Ishikawa (cell line): ENCODE measurements around the gene C1QTNF6.

Source experiments
- CEBPB ChIP-seq: IDR thresholded peaks from 2 replicates; pipeline ENCODE4 v1.6.1; 2012
- CREB1 ChIP-seq: IDR thresholded peaks from 2 replicates; pipeline ENCODE4 v1.6.1; 2012; ENCODE audit warnings: low read depth
- EGR1 ChIP-seq: IDR thresholded peaks from 2 replicates; pipeline ENCODE4 v1.6.1; 2012
- EP300 ChIP-seq: IDR thresholded peaks from 2 replicates; pipeline ENCODE4 v1.6.1; 2012; ENCODE audit warnings: borderline replicate concordance
- FOXM1 ChIP-seq: IDR thresholded peaks from 2 replicates; pipeline ENCODE4 v1.6.1; 2012; ENCODE audit warnings: low read depth, borderline replicate concordance
- NFIC ChIP-seq: IDR thresholded peaks from 2 replicates; pipeline ENCODE4 v1.6.1; 2012
- RAD21 ChIP-seq: IDR thresholded peaks from 2 replicates; pipeline ENCODE4 v1.6.1; 2012; ENCODE audit warnings: low read depth
- TAF1 ChIP-seq: IDR thresholded peaks from 2 replicates; pipeline ENCODE4 v1.6.1; 2012; ENCODE audit warnings: low read depth, mild to moderate bottlenecking
- TCF12 ChIP-seq: IDR thresholded peaks from 2 replicates; pipeline ENCODE4 v1.6.1; 2012; ENCODE audit warnings: low read depth
- TEAD4 ChIP-seq: IDR thresholded peaks from 2 replicates; pipeline ENCODE4 v1.6.1; 2012
- YY1 ChIP-seq: IDR thresholded peaks from 2 replicates; pipeline ENCODE4 v1.6.1; 2012; ENCODE audit warnings: low read depth
- ZBTB7A ChIP-seq: IDR thresholded peaks from 2 replicates; pipeline ENCODE4 v1.6.1; 2012; ENCODE audit warnings: low read depth
- TF ChIP-seq, protein P1 (sequence below): IDR thresholded peaks from 2 replicates; pipeline ENCODE4 v1.6.1; 2012
- TF ChIP-seq, protein P2 (sequence below): IDR thresholded peaks from 2 replicates; pipeline ENCODE4 v1.6.1; 2012; ENCODE audit warnings: low read depth, mild to moderate bottlenecking
- TF ChIP-seq, protein P3 (sequence below): IDR thresholded peaks from 2 replicates; pipeline ENCODE4 v1.6.1; 2012

Gene C1QTNF6

GRCh38 chr22:37165940-37166674, 21.9 kb downstream of the C1QTNF6 start:
- TF ChIP-seq EP300 (no peak), RAD21 (no peak), EGR1 (no peak), FOXM1 (no peak), TEAD4 (no peak)
- TF ChIP-seq, protein P1, sequence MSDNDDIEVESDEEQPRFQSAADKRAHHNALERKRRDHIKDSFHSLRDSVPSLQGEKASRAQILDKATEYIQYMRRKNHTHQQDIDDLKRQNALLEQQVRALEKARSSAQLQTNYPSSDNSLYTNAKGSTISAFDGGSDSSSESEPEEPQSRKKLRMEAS = no peak
- TF ChIP-seq, protein P2, sequence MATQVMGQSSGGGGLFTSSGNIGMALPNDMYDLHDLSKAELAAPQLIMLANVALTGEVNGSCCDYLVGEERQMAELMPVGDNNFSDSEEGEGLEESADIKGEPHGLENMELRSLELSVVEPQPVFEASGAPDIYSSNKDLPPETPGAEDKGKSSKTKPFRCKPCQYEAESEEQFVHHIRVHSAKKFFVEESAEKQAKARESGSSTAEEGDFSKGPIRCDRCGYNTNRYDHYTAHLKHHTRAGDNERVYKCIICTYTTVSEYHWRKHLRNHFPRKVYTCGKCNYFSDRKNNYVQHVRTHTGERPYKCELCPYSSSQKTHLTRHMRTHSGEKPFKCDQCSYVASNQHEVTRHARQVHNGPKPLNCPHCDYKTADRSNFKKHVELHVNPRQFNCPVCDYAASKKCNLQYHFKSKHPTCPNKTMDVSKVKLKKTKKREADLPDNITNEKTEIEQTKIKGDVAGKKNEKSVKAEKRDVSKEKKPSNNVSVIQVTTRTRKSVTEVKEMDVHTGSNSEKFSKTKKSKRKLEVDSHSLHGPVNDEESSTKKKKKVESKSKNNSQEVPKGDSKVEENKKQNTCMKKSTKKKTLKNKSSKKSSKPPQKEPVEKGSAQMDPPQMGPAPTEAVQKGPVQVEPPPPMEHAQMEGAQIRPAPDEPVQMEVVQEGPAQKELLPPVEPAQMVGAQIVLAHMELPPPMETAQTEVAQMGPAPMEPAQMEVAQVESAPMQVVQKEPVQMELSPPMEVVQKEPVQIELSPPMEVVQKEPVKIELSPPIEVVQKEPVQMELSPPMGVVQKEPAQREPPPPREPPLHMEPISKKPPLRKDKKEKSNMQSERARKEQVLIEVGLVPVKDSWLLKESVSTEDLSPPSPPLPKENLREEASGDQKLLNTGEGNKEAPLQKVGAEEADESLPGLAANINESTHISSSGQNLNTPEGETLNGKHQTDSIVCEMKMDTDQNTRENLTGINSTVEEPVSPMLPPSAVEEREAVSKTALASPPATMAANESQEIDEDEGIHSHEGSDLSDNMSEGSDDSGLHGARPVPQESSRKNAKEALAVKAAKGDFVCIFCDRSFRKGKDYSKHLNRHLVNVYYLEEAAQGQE = no peak

- TF ChIP-seq YY1 = no peak
- no peak for TF ChIP-seq FOXM1
- TF ChIP-seq, protein P1 = no peak
- no peak for TF ChIP-seq EGR1
- TF ChIP-seq NFIC = no peak
- TF ChIP-seq RAD21 = no peak
Observed at GRCh38 chr22:37165066-37165465, 23.0 kb downstream of the C1QTNF6 start.

- TF ChIP-seq YY1 (no peak), TEAD4 (no peak), ZBTB7A (no peak), TCF12 (no peak)
Observed at GRCh38 chr22:37164505-37164887, 23.6 kb downstream of the C1QTNF6 start.

DNA sequence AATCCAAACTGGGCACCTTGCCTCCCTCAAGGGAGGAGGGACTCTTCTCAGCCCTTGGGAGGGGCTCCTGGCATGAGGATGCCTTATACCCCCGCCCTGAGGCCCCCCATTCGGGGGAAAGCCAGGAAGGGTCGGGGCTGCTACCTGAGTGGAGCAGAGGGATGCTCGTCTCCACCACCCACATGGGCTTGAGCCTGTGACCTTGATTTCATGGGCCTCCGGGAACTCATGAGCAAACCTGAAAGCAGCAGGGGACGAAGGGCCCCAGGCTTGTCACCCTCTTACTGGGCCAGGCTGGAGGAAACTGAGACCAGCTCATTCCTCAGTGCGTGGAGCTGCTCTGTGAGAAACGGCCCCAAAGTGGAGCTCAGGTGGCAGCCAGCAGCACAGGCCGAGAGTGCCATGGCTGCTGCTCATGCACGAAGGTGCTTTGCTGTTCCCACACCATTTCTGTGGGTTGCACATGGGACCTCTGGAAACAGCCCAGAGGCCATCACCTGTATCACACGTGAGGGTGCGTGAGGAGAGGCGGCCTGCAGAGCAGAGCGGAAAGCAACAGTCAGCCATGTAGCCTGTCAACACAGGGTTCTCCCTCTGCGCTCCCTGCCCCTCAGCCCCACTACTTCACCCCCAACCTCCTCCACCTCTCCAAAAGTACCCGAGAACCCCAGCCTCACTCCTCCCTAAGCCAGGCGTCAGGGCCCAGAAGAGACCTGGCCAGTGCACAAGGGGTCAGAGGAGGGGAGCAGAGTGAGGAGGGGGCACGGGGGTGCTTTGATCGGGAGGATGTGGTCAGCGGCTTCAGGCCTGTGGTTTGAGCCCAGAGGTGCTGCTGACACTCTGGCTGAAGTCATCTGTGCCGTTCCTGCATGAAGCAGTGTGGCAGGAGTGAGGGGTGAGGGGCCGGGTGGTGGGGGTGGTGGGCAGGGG, 24.2 kb downstream of the C1QTNF6 start:
- no peak for TF ChIP-seq NFIC
- TF ChIP-seq TEAD4 = no peak
- no peak for TF ChIP-seq CREB1
- TF ChIP-seq, protein P2 = no peak

- TF ChIP-seq, protein P3, sequence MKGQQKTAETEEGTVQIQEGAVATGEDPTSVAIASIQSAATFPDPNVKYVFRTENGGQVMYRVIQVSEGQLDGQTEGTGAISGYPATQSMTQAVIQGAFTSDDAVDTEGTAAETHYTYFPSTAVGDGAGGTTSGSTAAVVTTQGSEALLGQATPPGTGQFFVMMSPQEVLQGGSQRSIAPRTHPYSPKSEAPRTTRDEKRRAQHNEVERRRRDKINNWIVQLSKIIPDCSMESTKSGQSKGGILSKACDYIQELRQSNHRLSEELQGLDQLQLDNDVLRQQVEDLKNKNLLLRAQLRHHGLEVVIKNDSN = no peak
- TF ChIP-seq CEBPB = no peak
- no peak for TF ChIP-seq FOXM1
- no peak for TF ChIP-seq NFIC
- TF ChIP-seq CREB1 = no peak
- no peak for TF ChIP-seq TCF12
- no peak for TF ChIP-seq EP300
- TF ChIP-seq ZBTB7A = no peak
- TF ChIP-seq TAF1 = no peak
- TF ChIP-seq RAD21 = no peak
- TF ChIP-seq YY1 = no peak
- TF ChIP-seq TEAD4 = no peak
- TF ChIP-seq EGR1 = no peak
- TF ChIP-seq, protein P2 = no peak
- TF ChIP-seq, protein P1 = no peak
Observed at GRCh38 chr22:37163096-37163489, 25.0 kb downstream of the C1QTNF6 start.
